Neural progenitor cell (in vitro differentiated cells): ENCODE results near the gene CNOT11.
A peak's percentile ranks its signal among the peaks of the same experiment; 100 is the strongest.
"Not testable (repeated sequence)": the region's sequence is repeated elsewhere in the genome, so short reads cannot be mapped to it uniquely, and the experiment has no call there.

ENCODE experiments used
- EZH2 ChIP-seq: fragments of 200-600 bp; sonication (generic); IDR thresholded peaks from 2 replicates; pipeline ENCODE4 v1.6.1; 2017; ENCODE audit warnings: antibody characterized with exemption, mild to moderate bottlenecking, moderate library complexity
- EZH2phosphoT487 ChIP-seq: fragments of 200-600 bp; sonication (generic); IDR thresholded peaks from 2 replicates; pipeline ENCODE4 v1.6.1; 2017; ENCODE audit warnings: antibody characterized with exemption
- TF ChIP-seq, protein P1 (sequence below): fragments of 200-600 bp; sonication (generic); IDR thresholded peaks from 2 replicates; pipeline ENCODE4 v1.5.1; 2017; ENCODE audit warnings: antibody characterized with exemption, mild to moderate bottlenecking

DNA sequence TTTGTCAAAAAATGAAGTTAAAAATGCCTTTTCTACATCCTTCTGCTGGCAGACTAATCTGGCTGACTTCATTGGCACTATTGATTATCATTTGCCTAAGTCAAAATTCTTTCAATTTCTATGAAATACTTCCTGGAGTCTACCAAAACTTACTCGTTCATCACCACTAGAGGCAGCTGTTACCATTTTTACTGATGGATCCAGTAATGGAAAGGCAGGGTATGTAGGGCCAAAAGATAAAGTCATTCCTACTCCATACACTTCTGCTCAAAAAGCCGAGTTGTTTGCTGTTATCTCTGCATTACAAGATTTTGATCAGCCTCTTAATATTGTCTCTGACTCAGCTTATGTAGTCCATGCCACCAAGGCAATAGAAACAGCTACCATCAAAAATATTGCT is 12.0 kb upstream of the CNOT11 start:
- TF ChIP-seq, protein P1, sequence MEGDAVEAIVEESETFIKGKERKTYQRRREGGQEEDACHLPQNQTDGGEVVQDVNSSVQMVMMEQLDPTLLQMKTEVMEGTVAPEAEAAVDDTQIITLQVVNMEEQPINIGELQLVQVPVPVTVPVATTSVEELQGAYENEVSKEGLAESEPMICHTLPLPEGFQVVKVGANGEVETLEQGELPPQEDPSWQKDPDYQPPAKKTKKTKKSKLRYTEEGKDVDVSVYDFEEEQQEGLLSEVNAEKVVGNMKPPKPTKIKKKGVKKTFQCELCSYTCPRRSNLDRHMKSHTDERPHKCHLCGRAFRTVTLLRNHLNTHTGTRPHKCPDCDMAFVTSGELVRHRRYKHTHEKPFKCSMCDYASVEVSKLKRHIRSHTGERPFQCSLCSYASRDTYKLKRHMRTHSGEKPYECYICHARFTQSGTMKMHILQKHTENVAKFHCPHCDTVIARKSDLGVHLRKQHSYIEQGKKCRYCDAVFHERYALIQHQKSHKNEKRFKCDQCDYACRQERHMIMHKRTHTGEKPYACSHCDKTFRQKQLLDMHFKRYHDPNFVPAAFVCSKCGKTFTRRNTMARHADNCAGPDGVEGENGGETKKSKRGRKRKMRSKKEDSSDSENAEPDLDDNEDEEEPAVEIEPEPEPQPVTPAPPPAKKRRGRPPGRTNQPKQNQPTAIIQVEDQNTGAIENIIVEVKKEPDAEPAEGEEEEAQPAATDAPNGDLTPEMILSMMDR: peak; percentile 55
- TF ChIP-seq EZH2, EZH2phosphoT487: not testable (repeated sequence)
